Neural progenitor cell (in vitro differentiated cells): ENCODE results near the gene TENT4A. TPM values are rescaled to one million over a fixed set of nuclear protein-coding genes. Genes with fewer than 3 reads are reported as not detected.

ENCODE experiments used
- DNase-seq: peaks from one replicate; pipeline ENCODE4 v3.0.0-alpha.2; 2016; ENCODE audit warnings: low spot score
- H2AFZ ChIP-seq: fragments of 200-600 bp; sonication (generic); replicated peaks from 2 replicates; pipeline ENCODE4 v1.6.1; 2016; ENCODE audit warnings: antibody characterized with exemption
- H3F3A ChIP-seq: fragments of 200-600 bp; sonication (generic); 2 replicates; pipeline ENCODE4 v1.6.1; 2016; ENCODE audit warnings: antibody characterized with exemption, low read depth
- H3K27ac ChIP-seq: fragments of 200-600 bp; sonication (generic); 2 replicates; pipeline ENCODE4 v1.5.1; 2016; ENCODE audit warnings: mild to moderate bottlenecking
- H3K27me3 ChIP-seq: fragments of 200-600 bp; sonication (generic); 2 replicates; pipeline ENCODE4 v1.6.1; 2016; ENCODE audit warnings: mild to moderate bottlenecking, moderate library complexity
- H3K36me3 ChIP-seq: fragments of 200-600 bp; sonication (generic); 2 replicates; pipeline ENCODE4 v1.5.1; 2016
- H3K4me1 ChIP-seq: fragments of 200-600 bp; sonication (generic); 2 replicates; pipeline ENCODE4 v1.6.1; 2016; ENCODE audit warnings: mixed run types
- H3K4me2 ChIP-seq: fragments of 200-600 bp; sonication (generic); 2 replicates; pipeline ENCODE4 v1.6.1; 2016
- H3K4me3 ChIP-seq: fragments of 200-600 bp; sonication (generic); 2 replicates; pipeline ENCODE4 v1.5.1; 2016
- H3K79me2 ChIP-seq: fragments of 200-600 bp; sonication (generic); 2 replicates; pipeline ENCODE4 v1.6.1; 2016; ENCODE audit warnings: low read depth
- H3K9ac ChIP-seq: fragments of 200-600 bp; sonication (generic); 2 replicates; pipeline ENCODE4 v1.6.1; 2016
- H3K9me3 ChIP-seq: fragments of 200-600 bp; sonication (generic); 2 replicates; pipeline ENCODE4 v1.5.1; 2016; ENCODE audit warnings: low read depth
- H4K20me1 ChIP-seq: fragments of 200-600 bp; sonication (generic); 2 replicates; pipeline ENCODE4 v1.6.1; 2016; ENCODE audit warnings: low read depth
- H3K27ac Mint-ChIP-seq: 3 replicates; pipeline ENCODE4 v1.8.0; 2021; ENCODE audit warnings: mixed read lengths
- H3K27me3 Mint-ChIP-seq: 2 replicates; pipeline ENCODE4 v1.8.0; 2022; ENCODE audit warnings: low read depth, mild to moderate bottlenecking, inconsistent platforms, moderate library complexity, mixed read lengths; ENCODE audit not compliant: insufficient read depth
- H3K36me3 Mint-ChIP-seq: 3 replicates; pipeline ENCODE4 v1.8.0; 2021; ENCODE audit warnings: mixed read lengths
- H3K4me1 Mint-ChIP-seq: 3 replicates; pipeline ENCODE4 v1.8.0; 2021; ENCODE audit warnings: mixed read lengths
- H3K4me3 Mint-ChIP-seq: 3 replicates; pipeline ENCODE4 v1.8.0; 2021; ENCODE audit warnings: mild to moderate bottlenecking, moderate library complexity, mixed read lengths
- H3K9me3 Mint-ChIP-seq: 3 replicates; pipeline ENCODE4 v1.8.0; 2020; ENCODE audit warnings: mixed read lengths
- EZH2 ChIP-seq: fragments of 200-600 bp; sonication (generic); IDR thresholded peaks from 2 replicates; pipeline ENCODE4 v1.6.1; 2017; ENCODE audit warnings: antibody characterized with exemption, mild to moderate bottlenecking, moderate library complexity
- EZH2phosphoT487 ChIP-seq: fragments of 200-600 bp; sonication (generic); IDR thresholded peaks from 2 replicates; pipeline ENCODE4 v1.6.1; 2017; ENCODE audit warnings: antibody characterized with exemption
- total RNA-seq: library from RNA; depleted of rRNA; stranded (reverse); fragments of >200 nt; gene quantifications from 2 replicates; pipeline ENCODE4 v1.2.3, GENCODE V29; 2015; ENCODE audit warnings: low replicate concordance
- TF ChIP-seq, protein P1 (sequence below): fragments of 200-600 bp; sonication (generic); IDR thresholded peaks from 2 replicates; pipeline ENCODE4 v1.5.1; 2017; ENCODE audit warnings: antibody characterized with exemption, mild to moderate bottlenecking

TENT4A gene
- total RNA-seq, 1 donor from 2014 or later, result 20.9 TPM

DNA sequence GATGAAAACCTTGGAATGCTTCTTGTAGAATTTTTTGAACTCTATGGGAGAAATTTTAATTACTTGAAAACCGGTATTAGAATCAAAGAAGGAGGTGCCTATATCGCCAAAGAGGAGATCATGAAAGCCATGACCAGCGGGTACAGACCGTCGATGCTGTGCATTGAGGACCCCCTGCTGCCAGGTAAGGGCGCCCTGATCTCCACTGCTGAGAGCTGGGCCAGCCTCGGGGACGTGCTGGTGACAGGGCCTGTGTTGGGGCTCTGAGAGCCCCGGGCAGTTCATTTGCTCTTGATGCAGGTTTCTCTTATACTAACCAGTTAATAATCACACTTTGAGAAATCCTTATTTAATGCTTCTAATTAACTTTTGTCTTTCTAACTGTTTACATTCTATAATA lies 33.0 kb downstream of the TENT4A start:
- Histone ChIP-seq H3K27me3 (no peaks in the 10 kb centered on the region), H3K27ac (no peak overlapping the region), H3K9me3 (no peaks in the 10 kb centered on the region), H3K79me2 (peaks cover 31% of the 10 kb centered on the region), H3K4me2 (no peak overlapping the region), H3F3A (no peaks in the 10 kb centered on the region), H3K4me1 (no peaks in the 10 kb centered on the region), H3K9ac (no peak overlapping the region), H4K20me1 (peaks cover 50% of the 10 kb centered on the region), H3K36me3 (no peaks in the 10 kb centered on the region), H2AFZ (no peak overlapping the region), H3K4me3 (no peak overlapping the region)
- Mint-ChIP-seq H3K27ac (no peak overlapping the region), H3K9me3 (no peaks in the 10 kb centered on the region), H3K27me3 (peaks cover 2% of the 10 kb centered on the region), H3K4me3 (no peak overlapping the region), H3K36me3 (peaks cover 26% of the 10 kb centered on the region), H3K4me1 (peaks cover 6% of the 10 kb centered on the region)
- TF ChIP-seq, protein P1, sequence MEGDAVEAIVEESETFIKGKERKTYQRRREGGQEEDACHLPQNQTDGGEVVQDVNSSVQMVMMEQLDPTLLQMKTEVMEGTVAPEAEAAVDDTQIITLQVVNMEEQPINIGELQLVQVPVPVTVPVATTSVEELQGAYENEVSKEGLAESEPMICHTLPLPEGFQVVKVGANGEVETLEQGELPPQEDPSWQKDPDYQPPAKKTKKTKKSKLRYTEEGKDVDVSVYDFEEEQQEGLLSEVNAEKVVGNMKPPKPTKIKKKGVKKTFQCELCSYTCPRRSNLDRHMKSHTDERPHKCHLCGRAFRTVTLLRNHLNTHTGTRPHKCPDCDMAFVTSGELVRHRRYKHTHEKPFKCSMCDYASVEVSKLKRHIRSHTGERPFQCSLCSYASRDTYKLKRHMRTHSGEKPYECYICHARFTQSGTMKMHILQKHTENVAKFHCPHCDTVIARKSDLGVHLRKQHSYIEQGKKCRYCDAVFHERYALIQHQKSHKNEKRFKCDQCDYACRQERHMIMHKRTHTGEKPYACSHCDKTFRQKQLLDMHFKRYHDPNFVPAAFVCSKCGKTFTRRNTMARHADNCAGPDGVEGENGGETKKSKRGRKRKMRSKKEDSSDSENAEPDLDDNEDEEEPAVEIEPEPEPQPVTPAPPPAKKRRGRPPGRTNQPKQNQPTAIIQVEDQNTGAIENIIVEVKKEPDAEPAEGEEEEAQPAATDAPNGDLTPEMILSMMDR, result no peak
- TF ChIP-seq EZH2 (no peak), EZH2phosphoT487 (no peak)
- DNase-seq, result no peak

DNA sequence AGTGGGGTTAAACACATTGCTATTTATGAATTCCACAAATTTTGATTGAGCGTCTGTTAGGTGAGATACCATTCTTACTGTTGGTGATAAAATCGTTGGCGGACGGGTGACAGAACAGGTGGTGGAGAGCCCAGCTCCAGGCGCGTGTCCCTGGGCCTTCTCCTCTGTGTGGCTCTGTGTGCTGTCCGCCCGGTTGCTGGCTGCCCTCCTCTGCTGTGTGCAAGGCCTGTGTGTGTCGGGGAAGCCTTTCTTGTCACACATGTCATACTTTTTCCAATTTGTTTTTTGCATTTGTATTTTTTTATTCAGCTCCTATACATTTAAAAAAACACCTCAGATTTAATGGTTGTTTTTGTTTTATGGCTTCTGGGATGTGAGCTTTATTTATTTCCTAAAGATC lies 33.9 kb downstream of the TENT4A start:
- no peaks in the 10 kb centered on the region for H3K27me3 ChIP-seq
- H3K36me3 ChIP-seq, result no peaks in the 10 kb centered on the region
- Mint-ChIP-seq H3K27me3 (no peaks in the 10 kb centered on the region), H3K9me3 (no peaks in the 10 kb centered on the region), H3K4me1 (peaks cover 4% of the 10 kb centered on the region), H3K27ac (no peak overlapping the region), H3K4me3 (no peak overlapping the region), H3K36me3 (peaks cover 31% of the 10 kb centered on the region)
- H3K9me3 ChIP-seq, result no peaks in the 10 kb centered on the region
- no peaks in the 10 kb centered on the region for H3F3A ChIP-seq
- no peak overlapping the region for H3K4me3 ChIP-seq
- H3K4me1 ChIP-seq, result no peaks in the 10 kb centered on the region
- peaks cover 42% of the 10 kb centered on the region for H4K20me1 ChIP-seq
- H3K4me2 ChIP-seq, result no peak overlapping the region
- H3K27ac ChIP-seq, result no peak overlapping the region
- TF ChIP-seq, protein P1, result no peak
- TF ChIP-seq EZH2phosphoT487 (no peak), EZH2 (no peak)
- H3K9ac ChIP-seq, result no peak overlapping the region
- peaks cover 26% of the 10 kb centered on the region for H3K79me2 ChIP-seq
- no peak for DNase-seq
- H2AFZ ChIP-seq, result no peak overlapping the region

DNA sequence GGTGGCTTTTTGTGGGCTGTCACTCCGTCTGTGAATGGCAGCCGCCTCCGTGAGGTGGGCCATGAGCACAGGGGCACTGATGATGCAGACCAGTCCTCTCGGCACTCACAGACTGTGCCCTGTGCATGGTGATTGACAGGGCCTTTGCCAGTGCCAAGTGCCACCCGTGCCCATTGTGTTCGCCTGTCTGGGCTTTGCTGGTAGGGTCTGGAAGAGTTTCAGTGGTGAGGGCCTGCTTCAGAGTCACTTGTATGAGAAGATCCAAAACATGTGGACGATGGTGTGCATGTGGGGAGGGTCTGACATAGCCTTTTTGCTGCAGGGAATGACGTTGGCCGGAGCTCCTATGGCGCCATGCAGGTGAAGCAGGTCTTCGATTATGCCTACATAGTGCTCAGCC lies 34.9 kb downstream of the TENT4A start:
- no peak overlapping the region for H3K27ac ChIP-seq
- no peaks in the 10 kb centered on the region for H3F3A ChIP-seq
- Mint-ChIP-seq H3K4me3 (no peak overlapping the region), H3K36me3 (peaks cover 34% of the 10 kb centered on the region), H3K4me1 (peaks cover 2% of the 10 kb centered on the region), H3K9me3 (no peaks in the 10 kb centered on the region), H3K27me3 (no peaks in the 10 kb centered on the region), H3K27ac (no peak overlapping the region)
- H3K4me3 ChIP-seq, result no peak overlapping the region
- no peak for DNase-seq
- H3K36me3 ChIP-seq, result no peaks in the 10 kb centered on the region
- TF ChIP-seq EZH2 (no peak), EZH2phosphoT487 (no peak)
- TF ChIP-seq, protein P1, result no peak
- H3K9ac ChIP-seq, result no peak overlapping the region
- no peaks in the 10 kb centered on the region for H3K4me1 ChIP-seq
- no peak overlapping the region for H3K4me2 ChIP-seq
- H3K79me2 ChIP-seq, result peaks cover 26% of the 10 kb centered on the region
- peaks cover 39% of the 10 kb centered on the region for H4K20me1 ChIP-seq
- H2AFZ ChIP-seq, result no peak overlapping the region
- H3K27me3 ChIP-seq, result no peaks in the 10 kb centered on the region
- H3K9me3 ChIP-seq, result no peaks in the 10 kb centered on the region
